ENCODE results near the gene CYTH1.

Gene CYTH1

GRCh38 chr17:78804777-78805176, 22.7 kb upstream of the CYTH1 start:
- no peak for DNase-seq (ENCODE audit: low spot score)

- DNase-seq (ENCODE audit: low spot score) = no peak
These were observed 21.2 kb upstream of the CYTH1 start for GRCh38 chr17:78803186-78803845.

- no peak for DNase-seq (ENCODE audit: low spot score)
These were observed 20.4 kb upstream of the CYTH1 start for GRCh38 chr17:78802459-78802858.

GRCh38 chr17:78802008-78802407, 19.9 kb upstream of the CYTH1 start:
- no peak for DNase-seq (ENCODE audit: low spot score)

GRCh38 chr17:78800132-78800931, 18.3 kb upstream of the CYTH1 start:
- no peak for DNase-seq (ENCODE audit: low spot score)

- DNase-seq (ENCODE audit: low spot score) = peak; percentile 38
These were observed 16.9 kb upstream of the CYTH1 start for GRCh38 chr17:78798695-78799559.

GRCh38 chr17:78797691-78798585, 15.9 kb upstream of the CYTH1 start:
- DNase-seq (ENCODE audit: low spot score) = no peak

GRCh38 chr17:78797213-78797612, 15.1 kb upstream of the CYTH1 start:
- no peak for DNase-seq (ENCODE audit: low spot score)

- no peak for DNase-seq (ENCODE audit: low spot score)
These were observed 14.4 kb upstream of the CYTH1 start for GRCh38 chr17:78796517-78796900.

GRCh38 chr17:78795861-78796516, 13.9 kb upstream of the CYTH1 start:
- no peak for DNase-seq (ENCODE audit: low spot score)

- no peak for DNase-seq (ENCODE audit: low spot score)
These were observed 13.0 kb upstream of the CYTH1 start for GRCh38 chr17:78794864-78795640.

GRCh38 chr17:78794399-78794798, 12.3 kb upstream of the CYTH1 start:
- DNase-seq (ENCODE audit: low spot score) = no peak

- DNase-seq (ENCODE audit: low spot score) = no peak
These were observed 11.9 kb upstream of the CYTH1 start for GRCh38 chr17:78793968-78794367.

- DNase-seq (ENCODE audit: low spot score) = no peak
These were observed 11.3 kb upstream of the CYTH1 start for GRCh38 chr17:78793415-78793814.

GRCh38 chr17:78791840-78792709, 10.0 kb upstream of the CYTH1 start:
- no peak for DNase-seq (ENCODE audit: low spot score)

- no peak for DNase-seq (ENCODE audit: low spot score)
These were observed 8.5 kb upstream of the CYTH1 start for GRCh38 chr17:78790552-78790951.

GRCh38 chr17:78789663-78790181, 7.6 kb upstream of the CYTH1 start:
- no peak for DNase-seq (ENCODE audit: low spot score)

GRCh38 chr17:78789149-78789662, 7.1 kb upstream of the CYTH1 start:
- DNase-seq (ENCODE audit: low spot score) = no peak

- DNase-seq (ENCODE audit: low spot score) = no peak
These were observed 6.4 kb upstream of the CYTH1 start for GRCh38 chr17:78788451-78788850.
